AG10803 (cell line): Measurements from ENCODE around the gene CEP72.
"Not testable (repeated sequence)": the region's sequence is repeated elsewhere in the genome, so short reads cannot be mapped to it uniquely, and the experiment has no call there.

ENCODE experiments used
- DNase-seq: peaks from one replicate; pipeline ENCODE4 v3.0.0; 2010; ENCODE audit warnings: low read depth
- H3K4me3 ChIP-seq: 2 replicates; pipeline ENCODE4 v1.5.1; 2011; ENCODE audit warnings: mild to moderate bottlenecking, low read length, control low read depth
- CTCF ChIP-seq: conservative IDR thresholded peaks from 2 replicates; pipeline ENCODE4 v1.5.1; 2011; ENCODE audit warnings: mild to moderate bottlenecking, low read length, control low read depth, inconsistent platforms

The CEP72 gene

DNA sequence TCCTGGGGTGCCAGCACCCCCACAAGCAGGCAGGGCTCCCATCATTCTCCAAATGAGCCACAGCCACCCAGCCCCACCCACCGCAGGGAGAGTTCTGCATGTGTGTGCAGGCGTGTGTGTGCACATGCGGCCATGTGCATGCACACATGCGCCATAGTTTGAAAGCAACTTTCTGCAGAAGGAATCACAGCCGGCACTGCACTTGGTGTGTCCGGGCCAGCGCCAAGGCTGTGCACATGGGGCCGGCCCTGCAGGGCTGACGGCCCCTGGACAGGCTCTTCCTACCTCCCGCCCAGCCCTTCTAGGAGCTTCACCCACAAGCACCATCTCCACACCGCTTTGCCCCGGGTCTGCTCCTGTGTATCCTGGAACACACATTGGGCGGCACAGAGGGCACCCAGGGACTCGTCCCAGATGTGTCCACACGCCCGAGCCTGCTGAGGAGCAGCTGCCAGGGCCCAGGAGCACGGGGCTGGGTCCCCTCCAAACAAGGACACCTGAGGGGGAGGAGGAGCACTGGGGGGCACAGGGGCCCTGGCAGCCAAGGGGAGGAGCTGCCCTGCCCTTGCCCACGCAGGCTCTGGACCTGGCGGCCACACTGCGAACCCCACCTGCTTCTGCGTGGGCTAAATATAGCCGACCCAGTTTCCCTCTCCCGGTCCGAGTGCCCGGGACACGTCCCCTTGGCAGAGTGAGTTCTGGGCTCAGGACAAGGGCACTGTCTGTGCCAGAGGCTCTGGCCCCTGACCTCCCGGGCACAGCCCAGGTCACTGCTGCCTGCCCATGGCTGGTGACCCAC lies 61.9 kb downstream of the CEP72 start:
- TF ChIP-seq CTCF, result no peak
- DNase-seq, result no peak
- no peak overlapping the region for H3K4me3 ChIP-seq

DNA sequence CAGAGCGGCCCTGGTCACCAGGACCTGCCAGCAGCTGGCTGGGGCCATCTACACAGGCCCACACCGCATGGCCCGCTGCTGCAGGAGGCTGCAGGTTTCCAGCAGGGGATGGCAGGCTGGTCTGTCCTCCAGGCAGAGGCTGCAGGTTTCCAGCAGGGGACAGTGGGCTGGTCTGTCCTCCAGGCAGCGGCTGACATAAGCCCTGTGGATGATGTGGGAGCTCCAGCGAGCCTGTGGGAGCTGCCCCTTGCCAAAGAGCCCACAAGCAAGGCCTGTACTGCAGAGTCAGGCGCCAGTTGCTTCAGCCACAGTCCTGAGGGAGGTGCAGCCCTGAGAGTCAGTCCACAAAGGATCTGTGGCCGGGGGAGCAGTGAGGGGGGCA lies 62.5 kb downstream of the CEP72 start:
- no peak for DNase-seq
- no peak for TF ChIP-seq CTCF
- no peak overlapping the region for H3K4me3 ChIP-seq

DNA sequence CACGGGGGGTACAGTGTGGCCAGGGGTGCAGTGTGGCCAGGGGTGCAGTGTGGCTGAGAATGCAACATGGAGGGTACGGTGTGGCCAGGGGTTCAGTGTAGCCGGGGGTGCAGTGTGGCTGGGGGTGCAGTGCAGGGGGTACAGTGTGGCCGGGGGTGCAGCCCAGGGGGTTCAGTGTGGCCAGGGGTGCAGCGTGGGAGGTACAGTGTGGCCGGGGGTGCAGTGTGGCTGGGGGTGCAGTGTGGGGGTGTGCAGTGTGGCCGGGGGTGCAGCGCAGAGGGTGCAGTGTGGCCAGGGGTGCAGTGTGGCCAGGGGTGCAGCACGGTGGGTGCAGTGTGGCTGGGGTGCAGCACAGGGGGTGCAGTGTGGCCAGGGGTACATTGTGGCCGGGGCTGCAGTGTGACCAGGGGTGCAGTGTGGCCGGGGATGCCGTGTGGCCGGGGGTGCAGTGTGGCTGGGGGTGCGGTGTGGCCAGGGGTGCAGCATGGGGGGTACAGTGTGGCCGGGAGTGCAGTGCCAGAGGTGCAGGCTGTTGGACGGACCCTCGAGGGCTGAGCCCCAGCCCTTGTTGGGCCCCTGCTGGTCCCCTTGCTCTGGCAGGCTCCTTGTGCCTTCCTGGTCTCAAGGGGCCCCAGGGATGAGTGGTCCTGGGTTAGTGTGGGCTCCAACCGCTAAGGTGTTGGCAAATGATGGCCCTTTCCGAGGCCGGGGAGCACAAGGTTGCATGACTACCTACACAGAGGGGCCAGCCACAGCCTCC lies 63.2 kb downstream of the CEP72 start:
- no peak for DNase-seq
- TF ChIP-seq CTCF, result no peak
- no peak overlapping the region for H3K4me3 ChIP-seq

GRCh38 chr5:675871-676698 lies 63.9 kb downstream of the CEP72 start:
- no peak for TF ChIP-seq CTCF
- H3K4me3 ChIP-seq, result no peak overlapping the region
- DNase-seq, result no peak

- H3K4me3 ChIP-seq, result no peak overlapping the region
- no peak for DNase-seq
- TF ChIP-seq CTCF, result no peak
Observed at GRCh38 chr5:676699-677076, 64.5 kb downstream of the CEP72 start.

GRCh38 chr5:677131-678101 lies 65.3 kb downstream of the CEP72 start:
- no peak for DNase-seq
- no peak for TF ChIP-seq CTCF
- no peak overlapping the region for H3K4me3 ChIP-seq

GRCh38 chr5:678521-678920 lies 66.4 kb downstream of the CEP72 start:
- DNase-seq, H3K4me3 ChIP-seq: not testable (repeated sequence)

DNA sequence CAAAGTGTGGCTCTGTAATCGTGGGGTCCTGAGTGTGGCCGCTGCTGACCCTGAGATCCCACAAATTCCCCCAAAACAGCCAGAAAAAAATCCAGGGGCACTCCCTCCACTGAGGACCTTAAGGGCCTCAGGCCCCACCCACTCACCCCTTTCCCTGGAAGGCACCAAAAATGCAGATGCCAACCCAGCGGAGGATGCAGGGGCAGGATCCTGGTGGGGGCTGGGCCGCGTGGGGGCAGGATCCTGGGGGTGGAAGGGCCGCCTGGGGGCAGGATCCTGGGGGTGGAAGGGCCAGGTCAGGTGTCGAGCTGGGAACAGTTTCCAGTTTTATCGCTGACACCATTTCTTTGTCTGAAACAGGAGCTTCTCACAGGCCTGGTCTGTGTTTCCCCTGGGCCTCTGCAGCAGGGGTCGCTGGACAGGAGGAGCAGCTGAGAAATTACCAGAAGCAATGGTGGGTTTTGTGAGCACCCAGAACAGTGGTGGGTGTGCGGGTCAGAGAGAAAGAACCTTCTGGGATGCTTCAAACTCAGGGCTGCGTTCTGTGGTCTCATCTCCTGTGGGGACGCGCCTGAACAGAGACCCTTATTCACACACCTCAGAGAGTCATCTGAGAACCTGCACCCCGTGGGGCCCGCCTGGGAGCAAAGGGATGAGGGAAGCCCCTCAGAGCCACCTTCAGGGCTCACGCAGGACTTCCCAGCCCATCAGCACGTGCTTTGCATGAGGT lies 67.2 kb downstream of the CEP72 start:
- not testable (repeated sequence) for H3K4me3 ChIP-seq, DNase-seq

DNA sequence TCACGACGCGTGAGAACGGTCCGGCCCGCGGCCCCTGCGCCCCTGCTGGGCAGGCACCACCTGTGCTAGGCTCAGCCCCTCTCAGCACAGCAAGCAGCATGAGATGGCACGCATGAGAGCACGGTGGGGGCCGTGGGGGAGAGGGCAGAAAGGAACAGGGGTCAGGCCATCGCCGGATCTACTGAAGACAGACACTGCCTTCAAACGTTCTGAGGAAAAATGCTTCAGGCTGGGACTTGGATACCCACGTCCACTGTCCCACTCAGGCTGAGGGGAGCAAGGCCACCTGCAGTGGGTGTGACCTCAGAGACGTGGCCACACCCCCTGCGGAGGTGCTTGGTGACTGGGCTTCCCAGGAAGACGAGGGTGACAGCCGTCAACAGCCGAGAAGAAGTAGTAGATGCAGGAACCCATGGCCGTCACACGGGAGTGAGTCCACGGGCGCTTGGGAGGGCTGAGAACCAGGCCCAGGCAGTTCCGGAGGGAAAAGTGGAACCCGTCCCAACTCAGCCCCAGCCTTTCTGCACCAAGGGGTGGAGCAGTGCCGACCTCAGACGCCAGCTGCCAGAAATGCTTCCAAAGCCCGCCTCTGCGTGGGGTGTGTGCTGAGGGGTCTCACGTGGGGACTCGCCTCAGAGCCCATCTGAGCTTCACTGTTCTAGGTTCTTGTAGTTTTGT lies 68.1 kb downstream of the CEP72 start:
- not testable (repeated sequence) for H3K4me3 ChIP-seq, DNase-seq
